Activated naive CD4-positive, alpha-beta T cell (primary cell): ENCODE results near the gene MEMO1.
"Not testable (repeated sequence)": the region's sequence is repeated elsewhere in the genome, so short reads cannot be mapped to it uniquely, and the experiment has no call there.

ENCODE experiments used
- DNase-seq, 4 experiments: peaks; one replicate each; lab custom pipeline; 2025; lab: John Stamatoyannopoulos, UW

Gene MEMO1

DNA sequence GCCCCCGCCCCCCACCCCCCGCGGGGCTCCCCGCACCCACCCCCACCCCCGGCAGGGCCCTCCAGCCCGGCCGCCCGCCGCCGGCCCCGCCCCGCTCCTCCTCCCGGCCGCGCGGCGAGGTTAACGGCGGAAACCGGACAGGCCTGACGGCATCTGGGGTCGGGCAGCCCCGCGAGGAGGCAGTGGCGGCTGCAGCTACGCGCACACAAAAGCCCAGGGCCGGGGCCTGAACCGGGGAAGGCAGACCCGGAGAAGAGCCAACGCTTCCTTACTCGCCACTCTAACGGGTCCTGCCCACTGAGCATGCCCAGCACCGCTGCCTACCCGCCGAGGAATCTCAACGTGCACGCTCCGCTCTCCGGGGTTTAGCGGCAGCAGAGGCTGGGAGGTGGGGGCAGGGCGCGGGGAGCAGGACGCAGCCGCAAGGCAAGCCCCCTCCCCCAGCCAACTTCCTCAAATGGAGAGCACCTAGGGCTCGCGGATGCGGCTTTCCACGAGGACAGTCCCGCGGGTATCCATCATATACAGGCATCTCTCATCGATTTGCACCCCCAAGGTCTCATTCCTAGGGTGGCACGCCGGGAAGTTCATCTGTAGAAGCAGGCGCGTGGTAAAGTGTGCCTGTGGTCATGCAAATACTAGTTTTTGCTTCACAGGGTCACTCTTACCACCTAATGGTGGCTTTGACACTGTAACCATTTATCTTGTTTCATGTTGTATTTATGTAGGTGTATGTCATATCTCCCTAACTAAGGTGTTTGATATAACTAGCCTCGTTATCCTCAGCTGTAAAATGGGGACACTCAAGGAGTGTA is at the start of gene MEMO1:
Gene MEMO1, minus strand, starts transcription at position 339 of the 815 bp plus-strand sequence. CDS start 761 bp downstream, outside the sequence.
- DNase-seq, result peak; percentile 73 to 90 (median 84)

DNA sequence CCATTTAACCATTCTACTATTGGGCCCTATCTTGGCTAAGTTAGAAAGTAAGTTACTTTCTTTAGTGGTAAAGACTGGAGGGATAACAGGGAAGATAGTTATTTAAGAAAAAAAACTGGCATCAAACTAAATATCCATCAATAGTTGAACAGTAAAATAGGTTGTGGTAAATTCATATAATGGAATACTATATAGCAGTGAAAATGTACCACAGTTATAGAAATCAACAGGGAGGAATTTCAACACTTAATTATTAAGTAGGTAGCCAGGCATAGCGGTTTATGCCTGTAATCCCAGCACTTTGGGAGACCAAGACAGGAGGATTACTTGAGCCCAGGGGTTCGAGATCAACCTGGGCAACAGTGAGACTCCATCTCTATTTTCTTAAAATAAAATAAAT is 49.5 kb upstream of the MEMO1 start:
- no peak for DNase-seq

DNA sequence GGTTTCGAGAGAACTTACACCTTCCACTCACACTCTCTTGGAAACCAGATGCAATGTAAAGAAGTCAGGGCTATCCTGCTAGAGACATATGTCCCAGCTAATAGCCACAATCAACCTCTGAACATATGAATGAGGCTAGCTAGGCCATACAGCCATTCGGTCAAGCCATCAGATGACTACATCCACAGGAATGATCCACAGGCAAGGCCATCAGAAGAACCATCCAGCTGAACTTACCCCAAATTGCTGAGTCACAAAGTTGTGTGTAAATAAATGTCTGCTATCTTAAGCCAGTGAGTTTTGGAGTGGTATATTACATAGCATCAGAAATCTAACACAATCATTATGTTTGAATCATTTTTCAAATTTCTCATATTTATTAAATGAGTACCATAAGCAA is 47.3 kb upstream of the MEMO1 start:
- no peak for DNase-seq

GRCh38 chr2:32054583-32054982 is 43.8 kb upstream of the MEMO1 start:
- not testable (repeated sequence) for DNase-seq

DNA sequence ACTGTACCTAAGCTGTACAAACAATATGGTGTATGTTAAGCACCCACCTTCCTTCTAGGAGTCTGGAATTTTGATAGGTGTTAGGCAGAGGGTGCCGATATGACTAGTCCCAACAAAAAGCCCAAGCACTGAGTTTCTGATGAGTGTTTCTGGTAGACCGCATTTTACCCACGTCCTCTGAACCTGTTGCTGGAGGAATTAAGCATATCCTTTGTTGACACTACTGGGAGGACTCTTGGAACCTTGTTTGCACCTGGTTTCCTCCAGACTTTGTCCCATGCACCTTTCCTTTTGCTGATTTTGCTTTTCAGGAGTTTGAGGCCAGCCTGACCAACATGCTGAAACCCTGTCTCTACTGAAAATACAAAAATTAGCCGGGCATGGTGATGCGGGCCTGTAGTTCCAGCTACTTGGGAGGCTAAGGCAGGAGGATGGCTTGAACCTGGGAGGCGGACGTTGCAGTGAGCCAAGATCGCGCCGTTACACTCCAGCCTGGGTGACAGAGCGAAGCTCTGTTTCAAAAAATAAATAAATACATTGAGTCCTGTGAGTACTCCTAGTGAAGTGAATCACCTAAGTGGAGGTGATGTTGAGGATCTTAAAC is 41.1 kb upstream of the MEMO1 start:
- DNase-seq, result no peak

GRCh38 chr2:32043561-32043960 is 32.8 kb upstream of the MEMO1 start:
- DNase-seq, result no peak

GRCh38 chr2:32039447-32040219 is 28.8 kb upstream of the MEMO1 start, which contains the start of gene DPY30:
TSS of gene DPY30 (minus strand) at chr2:32039805. CDS start at chr2:32039456, 349 bp downstream.
- DNase-seq, result peak; percentile 63 to 85 (median 78)

DNA sequence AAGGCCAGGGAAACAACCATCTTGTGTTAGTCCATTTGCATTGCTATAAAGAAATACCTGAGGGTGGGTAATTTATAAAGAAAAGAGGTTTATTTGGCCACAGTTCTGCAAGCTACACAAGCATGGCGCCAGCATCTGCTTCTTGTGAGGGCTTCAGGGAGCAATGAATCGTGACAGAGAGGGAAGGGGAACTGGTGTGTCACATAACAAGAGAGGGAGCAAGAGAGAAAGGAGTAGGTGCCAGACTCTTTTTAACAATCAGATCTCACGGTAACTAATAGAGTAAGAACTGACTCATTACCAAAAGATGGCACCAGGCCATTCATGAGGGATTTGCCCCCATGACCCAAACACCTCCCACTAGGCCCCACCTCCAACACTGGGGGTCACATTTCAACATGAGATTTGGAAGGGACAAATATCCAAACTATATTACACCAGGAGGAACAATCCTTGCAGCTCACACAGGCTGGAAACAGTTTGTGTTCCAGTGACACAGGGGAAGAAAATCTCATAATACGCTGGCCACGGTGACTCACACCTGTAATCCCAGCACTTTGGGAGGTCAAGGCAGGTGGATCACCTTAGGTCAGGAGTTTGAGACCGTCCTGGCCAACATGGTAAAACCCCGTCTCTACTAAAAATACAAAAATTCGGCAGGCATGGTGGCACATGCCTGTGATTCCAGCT is 23.5 kb upstream of the MEMO1 start:
- not testable (repeated sequence) for DNase-seq

- not testable (repeated sequence) for DNase-seq
These were observed 8.1 kb upstream of the MEMO1 start for GRCh38 chr2:32018789-32019482.

DNA sequence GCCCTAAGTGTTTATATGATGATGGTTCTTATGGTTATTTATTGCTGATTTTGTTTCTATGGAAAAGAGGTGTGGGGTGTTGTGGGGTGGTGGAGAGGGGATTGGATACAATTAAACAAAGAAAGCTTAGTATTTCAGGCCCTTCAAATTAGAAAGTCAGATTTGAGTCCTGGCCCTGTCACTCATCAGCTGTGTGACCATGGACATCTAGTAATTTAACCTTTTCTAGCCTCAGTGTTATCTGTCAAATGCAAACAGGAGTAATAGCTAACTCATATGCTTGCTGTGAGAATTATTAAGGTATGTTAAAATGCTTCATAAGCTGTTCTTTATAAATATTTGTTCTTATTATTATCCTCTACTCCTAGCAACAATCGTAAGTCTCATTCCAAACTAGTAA is 2.1 kb upstream of the MEMO1 start:
- no peak for DNase-seq

DNA sequence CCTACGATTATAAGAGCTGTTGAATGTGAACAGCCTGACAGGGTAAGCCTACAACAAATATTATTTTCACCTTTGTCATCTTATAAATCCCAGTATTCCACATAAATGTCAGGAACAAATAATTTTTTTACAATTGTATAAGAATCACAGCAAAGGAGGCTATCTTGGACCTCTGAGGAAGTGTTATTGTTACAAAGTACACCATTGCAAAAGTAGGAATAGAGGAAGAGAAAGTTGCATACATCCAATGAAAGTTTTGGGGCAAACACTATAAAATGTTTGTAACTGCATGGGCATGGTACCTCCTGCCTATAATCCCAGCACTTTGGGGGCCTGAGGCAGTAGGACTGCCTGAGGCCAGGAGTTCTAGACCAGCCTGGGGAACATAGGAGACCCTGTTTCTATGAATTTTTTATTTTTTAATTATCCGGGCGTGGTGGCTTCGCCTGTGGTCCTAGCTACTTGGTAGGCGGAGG is 715 bp upstream of the MEMO1 start:
- no peak for DNase-seq

- DNase-seq, result peak in 3 of 4 experiments; percentile 18 to 64 (median 46)
These were observed 533 bp downstream of the MEMO1 start for GRCh38 chr2:32010280-32010669.

DNA sequence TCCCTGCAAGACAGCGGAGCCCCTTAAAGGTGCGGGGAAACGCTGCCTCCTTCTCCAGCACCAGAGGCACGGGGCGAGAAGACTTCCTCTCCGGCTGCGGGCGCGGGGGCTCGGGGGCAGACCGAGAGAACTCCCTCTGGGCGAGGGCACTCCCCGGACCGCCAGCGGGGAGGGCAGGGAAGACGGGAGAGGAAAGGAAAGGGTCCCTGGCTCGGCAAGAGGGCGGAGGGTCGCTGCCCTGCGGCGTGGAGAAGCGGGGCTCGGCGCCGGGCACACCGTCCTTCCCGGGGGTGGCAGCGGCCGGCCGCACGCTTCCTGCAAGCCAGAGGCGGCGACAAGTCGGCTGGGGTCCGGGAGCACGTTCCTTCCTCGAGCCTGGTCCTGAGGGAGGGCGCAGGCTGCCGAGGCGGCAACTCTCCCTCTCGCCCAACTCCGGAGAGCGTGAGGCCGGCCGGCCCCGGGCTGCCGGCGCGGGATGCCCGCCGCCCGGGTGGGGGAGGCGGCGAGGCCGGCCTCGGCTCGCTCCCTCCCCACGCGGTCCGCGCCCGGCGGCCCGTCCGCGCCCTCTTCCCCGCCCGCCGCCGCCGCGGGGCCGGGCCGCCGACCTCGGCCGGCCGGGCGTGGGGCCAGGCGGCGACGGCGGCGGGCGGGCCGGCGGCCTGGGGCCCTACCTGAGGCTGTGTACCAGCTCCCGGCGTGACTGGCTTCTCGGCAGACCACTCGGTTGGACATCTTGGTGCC is 1.1 kb downstream of the MEMO1 start:
- peak; percentile 8 to 33 (median 12) for DNase-seq

DNA sequence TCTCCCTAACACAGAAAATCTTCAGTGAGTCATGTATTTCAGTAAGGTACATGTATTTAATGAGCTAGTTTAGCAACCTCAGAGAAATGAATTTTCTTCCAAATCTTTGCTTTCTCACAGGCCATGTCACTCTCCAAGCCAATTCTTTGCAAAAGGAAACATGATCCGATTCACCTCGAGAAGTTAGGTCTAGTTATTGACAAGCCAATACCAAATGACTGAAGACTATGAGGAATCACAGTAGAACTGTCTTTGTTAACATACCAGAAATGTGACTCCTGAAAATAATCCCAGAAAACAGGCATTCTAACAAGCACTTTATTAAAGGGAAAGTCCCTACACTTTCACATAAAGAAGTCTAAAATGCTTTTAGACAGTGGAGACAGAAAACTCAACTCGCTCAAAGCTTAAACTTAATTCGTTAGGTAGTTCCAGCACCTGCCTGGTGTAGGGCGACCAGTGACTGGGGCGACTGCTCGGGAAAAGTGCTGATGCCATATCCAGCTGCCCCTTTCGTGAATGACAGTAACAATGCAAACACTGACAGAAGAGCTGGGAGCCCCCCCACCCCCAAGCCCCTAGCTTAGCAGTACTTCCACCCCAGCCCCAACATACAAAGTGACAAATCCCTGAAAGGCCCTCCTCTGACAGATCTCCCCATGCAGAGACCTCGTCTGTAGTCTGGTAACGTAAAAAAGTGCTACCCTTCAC is 1.8 kb downstream of the MEMO1 start:
- no peak for DNase-seq

GRCh38 chr2:32007121-32007391 is 3.8 kb downstream of the MEMO1 start:
- DNase-seq, result no peak

- no peak for DNase-seq
These were observed 5.3 kb downstream of the MEMO1 start for GRCh38 chr2:32005371-32005976.

GRCh38 chr2:32003791-32004190 is 7.0 kb downstream of the MEMO1 start:
- no peak for DNase-seq

DNA sequence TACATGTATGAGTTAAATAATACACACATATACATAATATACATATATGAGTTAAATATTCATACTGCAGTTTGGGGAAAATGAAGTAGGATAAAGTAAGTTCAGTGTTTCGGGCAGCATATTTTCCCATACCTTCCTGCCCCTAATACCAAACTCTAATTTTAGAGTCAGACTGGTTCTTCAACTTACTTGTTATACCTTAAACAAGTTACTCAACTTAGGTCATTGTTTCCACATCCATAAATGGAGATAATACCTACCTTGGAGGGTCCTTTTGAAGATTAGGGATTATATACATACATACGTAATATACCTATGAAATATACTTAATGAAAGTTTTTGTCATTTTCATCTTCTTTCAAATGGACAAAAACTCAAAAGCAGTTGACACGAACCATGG is 8.4 kb downstream of the MEMO1 start:
- DNase-seq, result no peak

GRCh38 chr2:31999438-31999837 is 11.4 kb downstream of the MEMO1 start:
- DNase-seq, result no peak
